Superior temporal gyrus (tissue), 1 donor: ENCODE results near the gene AAK1.
"Not testable (repeated sequence)": the region's sequence is repeated elsewhere in the genome, so short reads cannot be mapped to it uniquely, and the experiment has no call there.

Experiments
- DNase-seq: peaks from one replicate; pipeline ENCODE4 v3.0.0-alpha.2; 2016; ENCODE audit errors: extremely low spot score

Gene AAK1

DNA sequence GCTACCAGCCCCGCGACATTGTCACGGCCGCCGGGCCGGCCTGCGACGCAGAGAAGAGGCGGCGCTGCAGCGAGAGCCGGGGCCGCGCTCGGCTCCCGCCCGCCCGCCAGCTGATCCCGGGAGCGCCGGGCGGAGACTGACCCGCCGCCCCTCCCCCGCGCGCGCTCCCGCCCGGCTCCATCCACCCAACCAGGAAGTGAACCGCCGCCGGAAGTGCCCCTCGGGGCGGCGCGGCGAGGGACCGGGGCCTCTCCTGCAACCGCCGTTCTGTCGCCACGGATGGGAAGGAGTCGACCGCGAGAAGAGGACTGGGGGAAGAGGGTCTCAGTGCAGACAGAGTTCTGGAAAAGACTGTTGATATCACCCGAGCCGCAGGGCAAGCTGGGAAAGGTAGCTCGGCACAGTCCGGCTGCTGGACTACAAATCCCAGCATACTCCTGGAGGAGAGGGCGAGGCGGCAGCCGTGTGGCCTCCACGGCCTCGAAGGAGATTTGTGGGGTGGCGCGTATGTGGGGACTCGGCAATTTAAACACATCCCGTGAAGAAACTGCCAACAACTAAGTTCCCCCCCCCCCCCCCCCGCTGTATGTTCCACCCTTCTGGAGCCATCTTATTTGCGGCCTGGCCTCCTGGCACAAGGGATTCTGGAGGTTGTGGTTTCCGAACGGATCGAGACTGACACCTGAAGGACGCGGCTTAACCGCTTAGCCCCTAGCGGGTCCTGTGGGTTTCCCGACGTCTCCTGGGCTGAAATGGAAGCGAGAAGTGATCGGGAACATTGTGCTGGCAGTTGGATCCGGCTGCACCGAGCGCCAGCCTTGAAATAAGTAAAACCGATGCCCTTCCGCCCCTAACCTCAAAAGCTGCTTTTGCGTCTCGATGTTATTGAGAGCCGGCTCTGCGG is at the start of gene AAK1:
Gene AAK1 (minus strand): TSS at position 138 of the 904 bp plus-strand sequence. CDS start 699 bp downstream, outside the sequence.
- peak; percentile 91 for DNase-seq

- DNase-seq, result no peak
Observed at GRCh38 chr2:69692424-69692823, 48.9 kb upstream of the AAK1 start.

DNA sequence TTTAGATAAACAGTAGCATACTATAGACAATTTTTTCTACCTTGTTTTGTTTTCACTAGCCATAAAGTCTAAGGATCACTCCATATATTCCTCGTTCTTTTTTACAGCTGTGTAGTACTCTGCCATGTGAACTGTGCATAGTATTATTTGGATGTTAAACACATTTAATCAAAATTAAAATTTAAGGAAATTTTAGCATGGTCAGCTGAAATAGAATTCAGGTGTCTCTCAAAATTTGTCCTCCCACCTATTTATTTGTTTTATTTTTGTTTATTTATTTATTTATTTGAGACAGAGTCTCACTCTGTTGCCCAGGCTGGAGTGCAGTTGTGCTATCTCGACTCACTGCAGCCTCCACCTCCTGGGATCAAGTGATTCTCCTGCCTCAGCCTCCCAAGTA is 46.4 kb upstream of the AAK1 start:
- no peak for DNase-seq

- no peak for DNase-seq
Observed at GRCh38 chr2:69689466-69689865, 45.9 kb upstream of the AAK1 start.

DNA sequence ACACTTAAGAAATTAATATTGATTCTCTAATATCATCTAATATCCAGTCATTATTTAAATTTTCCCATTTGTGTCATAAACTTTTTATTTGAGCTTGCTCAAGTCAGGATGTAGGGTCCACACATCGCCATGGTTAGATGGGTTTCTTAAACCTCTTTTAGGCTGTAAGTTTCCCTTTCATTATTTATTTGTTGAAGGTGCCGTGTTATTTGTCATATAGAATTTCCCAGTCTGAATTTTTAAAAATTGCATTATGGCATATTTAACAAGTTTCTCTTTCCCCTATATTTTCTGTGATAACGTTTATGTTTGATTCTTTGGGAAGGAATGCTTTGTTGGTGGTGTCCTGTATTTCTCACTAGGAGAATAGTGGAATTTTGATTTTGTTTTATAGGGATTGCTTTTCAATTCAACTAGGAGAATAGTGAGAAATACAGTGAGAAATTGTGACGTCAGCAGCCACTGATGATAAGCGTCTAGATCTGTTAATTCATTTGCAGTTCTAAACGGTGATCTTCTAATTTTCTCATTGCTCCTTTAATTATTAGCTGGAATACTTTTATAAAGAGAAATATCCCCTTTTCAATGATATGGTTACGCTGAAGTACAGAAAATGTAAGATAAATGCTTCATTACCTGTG is 44.6 kb upstream of the AAK1 start:
- DNase-seq, result no peak

DNA sequence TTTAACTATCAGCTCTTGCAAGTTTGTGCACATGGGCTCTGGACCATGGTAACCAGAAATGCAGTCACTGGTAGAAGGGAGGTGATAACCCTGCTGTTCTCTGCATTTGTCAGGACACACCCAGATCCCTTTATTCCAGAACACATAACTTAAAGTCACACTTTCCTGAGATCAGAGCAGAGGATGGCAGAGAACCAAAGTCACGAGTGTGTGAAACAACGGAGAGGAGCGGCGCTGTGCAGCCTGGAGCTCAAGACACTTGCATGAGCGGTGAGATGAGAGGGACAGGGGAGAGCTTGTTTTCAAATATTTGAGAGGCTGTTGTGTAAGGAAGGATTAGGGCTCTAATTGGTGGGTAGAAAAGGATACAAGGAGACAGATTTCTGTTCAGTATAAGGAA is 43.3 kb upstream of the AAK1 start:
- no peak for DNase-seq

DNA sequence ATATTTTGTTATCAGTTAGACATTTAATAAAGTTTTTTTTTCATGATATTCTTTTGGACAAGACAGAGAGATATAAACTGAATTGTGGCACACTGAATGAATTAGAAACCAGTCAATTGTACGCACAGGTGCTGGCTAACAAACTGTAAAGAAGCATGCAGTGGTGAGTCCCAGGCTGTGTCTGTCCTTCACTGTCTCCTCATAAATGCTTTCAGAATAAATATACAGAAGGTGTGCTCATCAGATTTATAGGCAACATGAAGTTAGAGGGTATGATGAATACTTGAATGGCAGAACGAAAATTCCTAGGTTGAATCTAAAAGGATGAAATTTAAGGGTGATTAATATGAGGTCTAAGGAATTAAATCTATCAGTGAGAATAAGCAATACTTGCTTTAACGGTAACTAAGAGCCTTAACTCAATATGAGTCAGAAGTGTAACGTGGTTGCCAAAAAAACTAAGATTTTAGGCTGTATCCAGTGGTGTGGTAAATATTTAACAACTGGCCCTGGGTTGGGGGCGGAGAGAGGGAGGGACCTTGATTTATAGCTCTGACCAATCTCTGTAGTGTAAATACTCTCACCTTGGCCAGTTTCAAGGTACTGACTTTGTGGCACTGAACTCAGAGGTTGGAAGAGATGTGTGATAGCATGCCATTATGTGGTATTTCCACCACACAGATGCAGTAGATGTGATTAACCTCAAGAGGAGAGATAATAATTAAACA is 41.9 kb upstream of the AAK1 start:
- DNase-seq, result no peak

DNA sequence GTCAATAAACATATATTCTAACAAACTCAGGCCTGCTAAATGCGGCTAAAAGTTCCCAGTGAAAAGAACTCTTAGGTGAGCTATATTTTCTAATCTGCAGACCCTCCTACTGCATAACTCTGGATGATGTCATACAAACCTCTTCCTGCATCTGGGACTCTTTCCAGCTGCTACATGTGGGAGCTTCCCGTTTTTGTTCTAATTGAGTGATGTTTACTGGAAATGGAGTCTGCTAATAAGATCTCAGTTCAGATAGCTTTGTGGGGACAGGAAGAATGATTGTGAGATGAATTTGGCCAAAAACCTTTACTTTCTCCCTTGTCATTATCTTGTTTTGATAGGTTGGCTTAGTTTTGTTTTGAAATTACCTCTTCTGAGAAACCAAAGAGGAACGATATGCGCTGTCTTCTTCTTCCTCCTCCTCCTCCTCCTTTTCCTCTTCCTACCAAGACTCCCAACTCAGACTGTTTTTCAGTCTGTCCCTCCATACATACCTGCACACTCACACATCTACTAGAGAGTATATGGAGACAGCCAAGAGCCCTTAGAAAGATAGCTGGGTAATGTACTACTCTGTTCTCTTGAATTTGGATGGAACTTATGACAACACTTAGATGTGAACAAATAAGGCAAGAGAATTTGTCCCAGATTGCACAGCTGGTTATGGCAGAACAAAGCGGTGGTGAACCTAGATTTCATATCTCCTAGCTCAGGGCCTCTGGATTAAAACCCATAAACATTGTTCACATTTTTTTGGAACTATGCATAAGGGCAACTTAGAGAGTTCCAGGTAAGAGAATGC is 39.8 kb upstream of the AAK1 start:
- peak; percentile 35 for DNase-seq

DNA sequence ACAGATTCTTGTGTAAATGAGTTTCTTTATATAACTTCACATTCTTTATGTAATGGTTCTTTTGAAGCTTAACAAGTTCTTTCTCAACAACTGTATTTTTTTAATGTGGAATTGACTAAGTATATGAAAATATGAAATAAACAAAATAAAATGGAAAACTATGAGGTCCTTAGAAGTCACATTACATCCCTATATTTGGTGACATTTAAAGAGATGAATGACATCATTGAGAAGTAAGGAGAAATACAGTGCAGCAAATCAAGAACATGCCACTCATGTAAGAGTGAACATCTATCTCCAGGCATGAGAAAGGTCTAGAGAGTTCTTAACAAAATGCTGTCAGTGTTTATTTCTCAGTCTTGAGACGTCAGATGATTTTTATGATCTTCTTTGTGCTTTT is 39.0 kb upstream of the AAK1 start:
- no peak for DNase-seq

GRCh38 chr2:69680001-69680675 is 36.6 kb upstream of the AAK1 start:
- no peak for DNase-seq

DNA sequence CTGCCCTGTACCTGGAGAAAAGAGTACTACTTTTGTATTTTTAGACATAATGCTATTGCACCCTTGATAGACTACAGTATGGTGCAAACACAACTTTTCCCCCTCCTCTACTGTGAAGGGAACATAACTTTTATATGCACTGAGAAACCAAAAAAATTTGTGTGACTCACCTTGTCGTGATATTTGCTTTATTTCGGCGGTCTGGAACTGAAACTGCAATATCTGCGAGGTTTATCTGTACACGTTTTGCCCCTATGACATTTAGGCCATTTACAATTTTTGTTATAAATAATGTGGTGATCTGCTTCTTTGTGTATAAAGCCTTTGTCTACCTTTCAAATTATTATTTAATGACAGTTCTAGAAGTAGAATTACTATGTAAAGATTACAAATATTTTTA is 34.4 kb upstream of the AAK1 start:
- DNase-seq, result no peak

DNA sequence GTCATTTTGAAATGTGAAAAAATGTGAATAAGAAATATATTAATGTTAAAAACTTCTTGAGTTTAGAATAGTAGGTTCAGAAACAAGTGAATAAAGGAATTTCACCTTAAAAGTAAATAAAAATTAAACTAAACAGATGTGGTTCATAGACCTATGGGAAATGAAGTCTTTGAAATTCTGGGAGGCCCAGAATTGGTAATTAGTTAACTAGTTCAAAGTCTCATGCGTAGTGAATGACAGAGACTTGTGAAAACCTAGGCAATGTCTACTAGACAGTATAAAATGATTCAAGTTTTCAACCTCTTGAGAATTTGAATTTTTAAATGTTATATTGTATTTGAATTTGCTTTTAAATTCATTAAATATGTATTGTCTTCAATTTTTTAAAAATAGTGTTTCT is 32.6 kb upstream of the AAK1 start:
- no peak for DNase-seq

GRCh38 chr2:69674316-69674670 is 30.8 kb upstream of the AAK1 start:
- peak; percentile 29 for DNase-seq

DNA sequence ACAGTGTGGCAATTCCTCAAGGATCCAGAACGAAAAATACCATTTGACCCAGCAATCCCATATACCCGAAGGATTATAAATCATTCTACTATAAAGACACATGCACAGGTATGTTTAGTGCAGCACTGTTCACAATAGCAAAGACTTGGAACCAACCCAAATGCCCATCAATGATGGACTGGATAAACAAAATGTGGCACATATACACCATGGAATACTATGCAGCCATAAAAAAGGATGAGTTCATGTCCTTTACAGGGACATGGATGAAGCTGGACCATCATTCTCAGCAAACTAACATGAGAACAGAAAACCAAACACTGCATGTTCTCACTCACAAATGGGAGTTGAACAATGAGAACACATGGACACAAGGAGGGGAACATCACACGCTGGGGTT is 29.6 kb upstream of the AAK1 start:
- not testable (repeated sequence) for DNase-seq

GRCh38 chr2:69669666-69670065 is 26.1 kb upstream of the AAK1 start:
- no peak for DNase-seq

- DNase-seq, result no peak
Observed at GRCh38 chr2:69668598-69668997, 25.1 kb upstream of the AAK1 start.

GRCh38 chr2:69667805-69668382 is 24.4 kb upstream of the AAK1 start:
- no peak for DNase-seq

DNA sequence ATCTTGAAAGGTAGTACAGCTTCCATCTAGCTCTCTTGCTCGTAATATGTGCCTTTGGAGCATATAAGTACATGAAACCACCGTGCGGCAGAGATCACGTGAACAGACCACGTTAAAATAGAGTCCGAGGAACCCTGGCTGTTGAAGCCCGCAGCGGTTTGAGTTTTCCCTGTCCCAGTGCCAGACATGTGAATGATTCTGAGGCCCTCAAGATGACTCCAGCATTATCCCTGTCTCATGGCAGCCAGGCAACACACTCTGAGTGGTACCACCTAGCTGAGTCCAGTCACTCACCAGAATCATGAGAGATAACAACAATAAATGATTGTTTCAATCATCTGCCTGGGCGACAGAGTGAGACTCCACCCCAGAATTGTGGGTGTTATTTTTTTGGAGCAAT is 21.6 kb upstream of the AAK1 start:
- no peak for DNase-seq

- no peak for DNase-seq
Observed at GRCh38 chr2:69663860-69664259, 20.3 kb upstream of the AAK1 start.

DNA sequence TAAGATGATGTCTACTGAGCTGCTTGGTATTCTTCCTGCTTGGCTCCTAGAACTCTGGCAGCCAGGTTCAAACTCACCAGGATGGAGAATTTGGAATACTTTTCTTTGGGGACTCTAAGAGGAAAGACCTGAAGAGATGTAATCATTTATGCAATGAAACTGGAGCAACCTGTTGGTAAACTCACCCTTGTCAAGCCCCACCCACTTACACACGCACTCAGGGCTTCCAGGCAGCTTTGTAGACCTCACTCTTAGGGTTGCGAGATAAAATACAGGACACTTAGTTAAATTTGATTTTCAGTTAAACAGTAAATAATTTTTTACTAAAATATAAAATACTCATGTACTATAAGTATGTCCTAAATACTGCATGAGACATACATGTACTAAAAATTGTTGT is 19.0 kb upstream of the AAK1 start:
- not testable (repeated sequence) for DNase-seq

DNA sequence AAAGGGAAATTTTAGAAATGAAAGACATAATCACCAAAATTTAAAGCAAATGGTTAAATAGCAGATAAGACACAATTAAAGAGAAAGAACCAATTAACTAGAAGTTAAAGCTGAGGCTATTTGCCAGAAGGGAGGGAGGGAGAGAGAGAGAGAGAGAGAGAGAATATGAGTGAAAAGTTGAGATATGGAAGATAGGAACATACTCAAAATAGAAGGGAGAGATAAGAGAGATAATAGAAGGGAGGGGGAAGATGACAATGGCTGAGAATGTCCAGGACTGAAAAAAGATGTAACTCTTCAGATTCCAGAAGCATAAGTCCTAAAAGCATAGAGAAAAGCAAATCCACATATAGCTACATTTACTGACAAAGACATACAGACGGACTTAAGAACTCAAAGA is 17.1 kb upstream of the AAK1 start:
- no peak for DNase-seq
